NCI-H2107 treated with DMSO at 0.1 percent for 48 hours (cell line): ENCODE data around the gene FRMPD4.

Experiments
- DNase-seq: peaks from one replicate; lab custom pipeline; 2025; ENCODE audit not compliant: unreplicated experiment; lab: John Stamatoyannopoulos, UW

The FRMPD4 gene

GRCh38 chrX:12611471-12611870, 473.2 kb downstream of the FRMPD4 start:
- no peak for DNase-seq

- DNase-seq, result no peak
Observed at GRCh38 chrX:12614266-12614665, 476.0 kb downstream of the FRMPD4 start.

- no peak for DNase-seq
Observed at GRCh38 chrX:12615061-12615460, 476.8 kb downstream of the FRMPD4 start.

GRCh38 chrX:12617241-12617640, 479.0 kb downstream of the FRMPD4 start:
- DNase-seq, result no peak

GRCh38 chrX:12647230-12647629, 509.0 kb downstream of the FRMPD4 start:
- DNase-seq, result no peak

GRCh38 chrX:12648995-12649394, 510.7 kb downstream of the FRMPD4 start:
- no peak for DNase-seq

GRCh38 chrX:12657433-12657832, 519.2 kb downstream of the FRMPD4 start:
- no peak for DNase-seq

GRCh38 chrX:12657881-12658280, 519.6 kb downstream of the FRMPD4 start:
- no peak for DNase-seq

- no peak for DNase-seq
Observed at GRCh38 chrX:12661464-12661863, 523.2 kb downstream of the FRMPD4 start.

GRCh38 chrX:12672367-12673106, 534.3 kb downstream of the FRMPD4 start:
- DNase-seq, result no peak

GRCh38 chrX:12673487-12673886, 535.2 kb downstream of the FRMPD4 start:
- no peak for DNase-seq

- no peak for DNase-seq
Observed at GRCh38 chrX:12679522-12679921, 541.2 kb downstream of the FRMPD4 start.

GRCh38 chrX:12681047-12681446, 542.8 kb downstream of the FRMPD4 start:
- DNase-seq, result no peak

GRCh38 chrX:12685541-12685940, 547.3 kb downstream of the FRMPD4 start:
- no peak for DNase-seq

GRCh38 chrX:12686331-12686730, 548.1 kb downstream of the FRMPD4 start:
- DNase-seq, result no peak

- DNase-seq, result no peak
Observed at GRCh38 chrX:12690646-12691045, 552.4 kb downstream of the FRMPD4 start.

- DNase-seq, result no peak
Observed at GRCh38 chrX:12693754-12694153, 555.5 kb downstream of the FRMPD4 start.

GRCh38 chrX:12700745-12701144, 562.5 kb downstream of the FRMPD4 start:
- no peak for DNase-seq

GRCh38 chrX:12701628-12702027, 563.4 kb downstream of the FRMPD4 start:
- peak; percentile 70 for DNase-seq

GRCh38 chrX:12702509-12703091, 564.3 kb downstream of the FRMPD4 start:
- DNase-seq, result no peak

GRCh38 chrX:12704706-12705105, 566.4 kb downstream of the FRMPD4 start:
- no peak for DNase-seq

GRCh38 chrX:12709047-12709446, 570.8 kb downstream of the FRMPD4 start:
- no peak for DNase-seq
